ENCODE results near the gene DOCK10.

The DOCK10 gene

DNA sequence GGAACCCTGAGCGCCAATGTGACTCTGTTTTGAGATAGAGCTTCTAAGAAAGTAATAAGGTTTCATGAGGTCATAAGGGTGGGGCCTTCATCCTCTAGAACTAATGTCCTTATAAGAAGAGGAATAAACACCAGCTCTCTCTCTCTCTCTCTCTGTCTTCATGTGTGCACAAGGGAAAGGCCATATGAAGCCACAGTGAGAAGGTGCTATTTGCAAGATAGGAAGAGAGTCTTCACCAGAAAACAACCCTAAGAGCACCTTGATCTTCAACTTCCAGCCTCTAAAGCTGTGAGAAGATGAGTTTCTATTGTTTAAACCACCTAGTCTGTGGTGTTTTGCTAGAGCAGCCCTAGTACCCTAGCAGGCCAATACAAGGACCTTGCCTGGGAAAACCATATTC is 55.8 kb downstream of the DOCK10 start:
- Histone ChIP-seq H3K4me1 (ENCODE audit: control insufficient read depth, insufficient read depth, low read length) (no peaks in the 10 kb centered on the region), H3K27me3 (ENCODE audit: control insufficient read depth, insufficient read depth, low read length) (no peaks in the 10 kb centered on the region), H3K36me3 (ENCODE audit: control insufficient read depth, insufficient read depth, low read length) (no peaks in the 10 kb centered on the region), H3K4me3 (ENCODE audit: low read depth, low read length) (no peak overlapping the region), H3K9me3 (ENCODE audit: control insufficient read depth, insufficient read depth, low read length) (no peaks in the 10 kb centered on the region), H3K9ac (ENCODE audit: low read depth, low read length) (no peak overlapping the region)

DNA sequence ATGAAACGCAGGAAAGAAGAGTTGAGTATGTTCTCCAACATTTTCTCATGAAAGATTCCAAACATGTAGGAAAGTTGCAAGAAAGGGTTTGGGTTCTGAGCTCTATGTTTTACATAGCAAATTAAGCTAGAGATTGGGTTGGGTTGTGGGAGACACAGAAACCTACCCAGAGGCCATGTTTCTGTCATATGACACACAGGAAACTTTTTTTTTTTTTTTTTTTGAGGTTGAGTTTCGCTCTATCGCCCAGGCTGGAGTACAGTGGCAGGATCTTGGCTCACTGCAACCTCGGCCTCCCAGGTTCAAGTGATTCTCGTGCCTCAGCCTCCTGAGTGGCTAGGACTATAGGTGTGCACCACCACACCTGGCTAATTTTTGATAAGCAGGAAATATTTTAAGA is 57.6 kb downstream of the DOCK10 start:
- no peaks in the 10 kb centered on the region for H3K4me1 ChIP-seq (ENCODE audit: control insufficient read depth, insufficient read depth, low read length)
- no peaks in the 10 kb centered on the region for H3K36me3 ChIP-seq (ENCODE audit: control insufficient read depth, insufficient read depth, low read length)
- no peaks in the 10 kb centered on the region for H3K27me3 ChIP-seq (ENCODE audit: control insufficient read depth, insufficient read depth, low read length)
- no peak overlapping the region for H3K4me3 ChIP-seq (ENCODE audit: low read depth, low read length)
- H3K9ac ChIP-seq (ENCODE audit: low read depth, low read length), result no peak overlapping the region
- no peaks in the 10 kb centered on the region for H3K9me3 ChIP-seq (ENCODE audit: control insufficient read depth, insufficient read depth, low read length)

- Histone ChIP-seq H3K4me1 (ENCODE audit: control insufficient read depth, insufficient read depth, low read length) (no peaks in the 10 kb centered on the region), H3K36me3 (ENCODE audit: control insufficient read depth, insufficient read depth, low read length) (no peaks in the 10 kb centered on the region), H3K27me3 (ENCODE audit: control insufficient read depth, insufficient read depth, low read length) (no peaks in the 10 kb centered on the region), H3K9ac (ENCODE audit: low read depth, low read length) (no peak overlapping the region), H3K4me3 (ENCODE audit: low read depth, low read length) (no peak overlapping the region), H3K9me3 (ENCODE audit: control insufficient read depth, insufficient read depth, low read length) (no peaks in the 10 kb centered on the region)
Observed at GRCh38 chr2:224983712-224984554, 58.3 kb downstream of the DOCK10 start.

- no peaks in the 10 kb centered on the region for H3K4me1 ChIP-seq (ENCODE audit: control insufficient read depth, insufficient read depth, low read length)
- no peaks in the 10 kb centered on the region for H3K36me3 ChIP-seq (ENCODE audit: control insufficient read depth, insufficient read depth, low read length)
- H3K27me3 ChIP-seq (ENCODE audit: control insufficient read depth, insufficient read depth, low read length), result no peaks in the 10 kb centered on the region
- no peak overlapping the region for H3K4me3 ChIP-seq (ENCODE audit: low read depth, low read length)
- H3K9me3 ChIP-seq (ENCODE audit: control insufficient read depth, insufficient read depth, low read length), result no peaks in the 10 kb centered on the region
- H3K9ac ChIP-seq (ENCODE audit: low read depth, low read length), result no peak overlapping the region
Observed at GRCh38 chr2:224982910-224983711, 59.2 kb downstream of the DOCK10 start.

GRCh38 chr2:224982226-224982625 is 60.0 kb downstream of the DOCK10 start:
- Histone ChIP-seq H3K4me1 (ENCODE audit: control insufficient read depth, insufficient read depth, low read length) (no peaks in the 10 kb centered on the region), H3K4me3 (ENCODE audit: low read depth, low read length) (no peak overlapping the region), H3K9me3 (ENCODE audit: control insufficient read depth, insufficient read depth, low read length) (no peaks in the 10 kb centered on the region), H3K9ac (ENCODE audit: low read depth, low read length) (no peak overlapping the region), H3K36me3 (ENCODE audit: control insufficient read depth, insufficient read depth, low read length) (no peaks in the 10 kb centered on the region), H3K27me3 (ENCODE audit: control insufficient read depth, insufficient read depth, low read length) (no peaks in the 10 kb centered on the region)

DNA sequence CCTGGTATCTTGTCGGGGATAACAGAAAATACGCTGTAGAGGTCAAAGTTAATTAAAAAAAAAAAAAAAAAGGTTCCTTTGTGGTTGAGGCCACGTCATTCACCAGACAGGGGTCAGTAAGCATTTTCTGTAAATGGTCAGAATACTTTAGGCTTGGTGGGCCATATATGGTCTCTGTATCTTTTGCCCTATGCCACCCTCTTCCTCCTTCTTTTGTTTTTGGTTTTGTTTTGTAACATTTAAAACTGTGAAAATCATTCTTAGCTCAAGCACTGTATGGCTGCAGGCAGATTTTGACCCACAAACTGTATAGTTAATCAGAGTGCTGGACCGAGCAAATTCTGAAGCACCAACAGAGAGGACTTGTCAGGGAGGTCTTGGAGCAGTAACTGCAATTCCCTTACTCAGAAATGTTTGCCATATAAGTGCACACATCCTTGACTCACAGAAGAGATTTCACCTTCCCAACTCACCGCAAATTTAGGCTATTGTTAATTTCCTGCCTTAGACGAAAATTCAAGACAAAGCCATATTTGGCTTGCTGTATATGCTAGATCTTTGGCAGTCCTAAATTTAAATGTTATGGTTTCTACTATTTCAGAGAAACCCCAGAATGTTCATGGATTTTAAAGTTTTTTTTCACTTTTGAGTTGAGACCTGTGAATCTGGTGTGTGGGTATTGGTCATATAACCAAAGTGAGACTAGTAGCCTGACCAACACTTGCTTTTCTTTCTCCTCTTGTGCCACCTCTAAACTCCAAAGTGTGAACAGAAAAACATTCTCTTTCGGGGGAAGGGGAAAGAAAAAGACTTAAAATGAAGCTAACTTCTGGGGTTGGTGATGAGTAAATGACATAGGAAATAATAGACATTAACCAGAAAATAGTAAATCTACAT is 65.4 kb downstream of the DOCK10 start:
- Histone ChIP-seq H3K4me3 (ENCODE audit: low read depth, low read length) (no peak overlapping the region), H3K9me3 (ENCODE audit: control insufficient read depth, insufficient read depth, low read length) (no peaks in the 10 kb centered on the region), H3K9ac (ENCODE audit: low read depth, low read length) (no peak overlapping the region), H3K36me3 (ENCODE audit: control insufficient read depth, insufficient read depth, low read length) (no peaks in the 10 kb centered on the region), H3K27me3 (ENCODE audit: control insufficient read depth, insufficient read depth, low read length) (no peaks in the 10 kb centered on the region), H3K4me1 (ENCODE audit: control insufficient read depth, insufficient read depth, low read length) (no peaks in the 10 kb centered on the region)

DNA sequence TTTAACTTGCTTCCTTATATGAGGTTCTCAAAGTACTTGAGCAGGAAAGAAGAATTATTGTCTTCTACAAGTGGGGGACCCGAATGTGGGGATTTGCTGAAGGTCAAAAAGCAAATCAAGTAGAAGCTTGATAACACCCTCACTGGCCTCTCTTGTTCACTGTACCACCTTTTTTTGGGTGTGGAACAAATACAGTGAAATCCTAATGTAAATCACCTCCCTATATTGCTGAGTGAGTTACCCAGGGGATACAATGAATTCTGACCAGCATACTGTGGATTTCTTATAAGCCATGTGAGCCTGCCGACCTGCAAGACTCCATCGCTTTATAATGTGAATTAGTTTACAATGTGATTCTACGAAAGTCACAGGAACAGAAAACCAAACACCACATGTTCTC is 66.5 kb downstream of the DOCK10 start:
- Histone ChIP-seq H3K4me3 (ENCODE audit: low read depth, low read length) (no peak overlapping the region), H3K36me3 (ENCODE audit: control insufficient read depth, insufficient read depth, low read length) (no peaks in the 10 kb centered on the region), H3K9ac (ENCODE audit: low read depth, low read length) (no peak overlapping the region), H3K9me3 (ENCODE audit: control insufficient read depth, insufficient read depth, low read length) (no peaks in the 10 kb centered on the region), H3K4me1 (ENCODE audit: control insufficient read depth, insufficient read depth, low read length) (no peaks in the 10 kb centered on the region), H3K27me3 (ENCODE audit: control insufficient read depth, insufficient read depth, low read length) (no peaks in the 10 kb centered on the region)

- Histone ChIP-seq H3K27me3 (ENCODE audit: control insufficient read depth, insufficient read depth, low read length) (no peaks in the 10 kb centered on the region), H3K36me3 (ENCODE audit: control insufficient read depth, insufficient read depth, low read length) (no peaks in the 10 kb centered on the region), H3K4me3 (ENCODE audit: low read depth, low read length) (no peak overlapping the region), H3K9me3 (ENCODE audit: control insufficient read depth, insufficient read depth, low read length) (no peaks in the 10 kb centered on the region), H3K9ac (ENCODE audit: low read depth, low read length) (no peak overlapping the region), H3K4me1 (ENCODE audit: control insufficient read depth, insufficient read depth, low read length) (no peaks in the 10 kb centered on the region)
Observed at GRCh38 chr2:224973112-224974016, 68.9 kb downstream of the DOCK10 start.

GRCh38 chr2:224971214-224971613 is 71.1 kb downstream of the DOCK10 start:
- Histone ChIP-seq H3K9me3 (ENCODE audit: control insufficient read depth, insufficient read depth, low read length) (no peaks in the 10 kb centered on the region), H3K9ac (ENCODE audit: low read depth, low read length) (no peak overlapping the region), H3K36me3 (ENCODE audit: control insufficient read depth, insufficient read depth, low read length) (no peaks in the 10 kb centered on the region), H3K4me1 (ENCODE audit: control insufficient read depth, insufficient read depth, low read length) (no peaks in the 10 kb centered on the region), H3K27me3 (ENCODE audit: control insufficient read depth, insufficient read depth, low read length) (no peaks in the 10 kb centered on the region), H3K4me3 (ENCODE audit: low read depth, low read length) (no peak overlapping the region)

DNA sequence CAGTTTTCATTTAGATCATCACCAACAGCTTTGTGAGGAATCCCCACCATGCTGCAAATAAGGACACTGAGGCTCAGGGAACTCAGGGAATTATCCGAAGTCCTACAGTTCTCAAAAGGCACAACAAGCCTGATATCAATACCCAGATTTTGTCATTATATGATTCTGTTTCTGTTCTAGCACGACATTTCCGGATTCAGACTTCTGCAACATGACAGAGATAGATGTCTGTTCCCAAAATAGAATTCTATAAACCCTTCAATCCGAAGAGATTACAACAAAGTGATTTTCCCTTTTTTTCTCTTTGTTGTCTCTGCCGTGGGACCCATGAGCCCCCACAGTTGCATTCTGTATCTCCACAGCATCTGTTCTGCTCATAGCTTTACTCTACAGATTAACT is 72.0 kb downstream of the DOCK10 start:
- H3K9me3 ChIP-seq (ENCODE audit: control insufficient read depth, insufficient read depth, low read length), result no peaks in the 10 kb centered on the region
- H3K27me3 ChIP-seq (ENCODE audit: control insufficient read depth, insufficient read depth, low read length), result no peaks in the 10 kb centered on the region
- no peaks in the 10 kb centered on the region for H3K36me3 ChIP-seq (ENCODE audit: control insufficient read depth, insufficient read depth, low read length)
- H3K4me3 ChIP-seq (ENCODE audit: low read depth, low read length), result no peak overlapping the region
- no peaks in the 10 kb centered on the region for H3K4me1 ChIP-seq (ENCODE audit: control insufficient read depth, insufficient read depth, low read length)
- no peak overlapping the region for H3K9ac ChIP-seq (ENCODE audit: low read depth, low read length)
